Ishikawa (cell line): ENCODE results near the gene BIN1.

Source experiments
- CEBPB ChIP-seq: IDR thresholded peaks from 2 replicates; pipeline ENCODE4 v1.6.1; 2012
- CREB1 ChIP-seq: IDR thresholded peaks from 2 replicates; pipeline ENCODE4 v1.6.1; 2012; ENCODE audit warnings: low read depth
- EGR1 ChIP-seq: IDR thresholded peaks from 2 replicates; pipeline ENCODE4 v1.6.1; 2012
- EP300 ChIP-seq: IDR thresholded peaks from 2 replicates; pipeline ENCODE4 v1.6.1; 2012; ENCODE audit warnings: borderline replicate concordance
- FOXM1 ChIP-seq: IDR thresholded peaks from 2 replicates; pipeline ENCODE4 v1.6.1; 2012; ENCODE audit warnings: low read depth, borderline replicate concordance
- MAX ChIP-seq: IDR thresholded peaks from 2 replicates; pipeline ENCODE4 v1.6.1; 2012
- REST ChIP-seq: IDR thresholded peaks from 2 replicates; pipeline ENCODE4 v1.6.1; 2012; ENCODE audit warnings: low read depth, mild to moderate bottlenecking
- TAF1 ChIP-seq: IDR thresholded peaks from 2 replicates; pipeline ENCODE4 v1.6.1; 2012; ENCODE audit warnings: low read depth, mild to moderate bottlenecking
- TCF12 ChIP-seq: IDR thresholded peaks from 2 replicates; pipeline ENCODE4 v1.6.1; 2012; ENCODE audit warnings: low read depth
- TEAD4 ChIP-seq: IDR thresholded peaks from 2 replicates; pipeline ENCODE4 v1.6.1; 2012
- USF1 ChIP-seq: IDR thresholded peaks from 2 replicates; pipeline ENCODE4 v1.6.1; 2012
- YY1 ChIP-seq: IDR thresholded peaks from 2 replicates; pipeline ENCODE4 v1.6.1; 2012; ENCODE audit warnings: low read depth
- ZBTB7A ChIP-seq: IDR thresholded peaks from 2 replicates; pipeline ENCODE4 v1.6.1; 2012; ENCODE audit warnings: low read depth

- no peak for TF ChIP-seq EP300
- no peak for TF ChIP-seq REST
- no peak for TF ChIP-seq EGR1
- TF ChIP-seq FOXM1, result no peak
- no peak for TF ChIP-seq CEBPB
- no peak for TF ChIP-seq TAF1
- TF ChIP-seq YY1, result no peak
- TF ChIP-seq TCF12, result no peak
- no peak for TF ChIP-seq USF1
- TF ChIP-seq ZBTB7A, result no peak
- no peak for TF ChIP-seq MAX
- no peak for TF ChIP-seq CREB1
- no peak for TF ChIP-seq TEAD4
These were observed 42.4 kb upstream of the BIN1 start for GRCh38 chr2:127149384-127149783.
